DMS153 (cell line): Measurements from ENCODE around the gene SPC25.

Source experiments
- DNase-seq: peaks from one replicate; lab custom pipeline; 2025; lab: John Stamatoyannopoulos, UW

SPC25 gene

DNA sequence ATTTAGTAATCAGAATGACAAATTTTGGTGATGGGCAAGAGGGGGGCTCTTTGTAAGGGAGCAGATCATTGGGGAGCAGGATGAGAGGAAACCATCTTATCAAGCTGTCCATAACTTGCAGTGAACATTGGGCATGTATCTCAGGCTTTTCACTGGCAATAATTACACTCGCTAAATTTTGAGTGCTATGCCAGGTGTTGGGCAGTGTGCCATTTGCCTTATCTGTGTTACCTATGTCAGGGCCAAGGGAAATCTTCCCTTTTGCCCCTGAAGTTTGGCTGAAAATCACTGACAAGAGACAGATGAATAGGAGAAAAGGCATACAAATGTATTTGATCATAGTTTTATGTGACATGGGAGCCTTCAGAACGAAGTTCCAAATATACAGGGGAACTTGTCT is 48.8 kb downstream of the SPC25 start:
- no peak for DNase-seq

DNA sequence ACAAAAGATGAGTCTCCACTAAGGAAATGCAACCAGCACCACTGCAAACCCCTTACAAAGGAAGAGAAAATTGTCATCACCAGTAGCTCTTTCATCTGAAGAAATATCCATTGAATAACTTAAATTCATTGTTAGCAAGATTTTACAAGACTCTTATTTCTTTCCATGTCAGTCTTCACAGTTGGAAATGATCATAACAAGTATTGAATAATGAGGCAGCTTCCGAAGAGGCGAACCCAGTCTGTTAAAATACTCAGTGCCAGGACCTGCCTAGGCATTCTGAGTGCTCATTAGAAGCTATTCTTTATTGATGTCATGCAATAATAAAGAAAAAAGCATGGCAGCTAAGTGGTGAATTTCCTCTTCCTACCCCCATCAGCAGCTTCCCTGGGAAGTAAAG is 54.3 kb downstream of the SPC25 start:
- DNase-seq: no peak

DNA sequence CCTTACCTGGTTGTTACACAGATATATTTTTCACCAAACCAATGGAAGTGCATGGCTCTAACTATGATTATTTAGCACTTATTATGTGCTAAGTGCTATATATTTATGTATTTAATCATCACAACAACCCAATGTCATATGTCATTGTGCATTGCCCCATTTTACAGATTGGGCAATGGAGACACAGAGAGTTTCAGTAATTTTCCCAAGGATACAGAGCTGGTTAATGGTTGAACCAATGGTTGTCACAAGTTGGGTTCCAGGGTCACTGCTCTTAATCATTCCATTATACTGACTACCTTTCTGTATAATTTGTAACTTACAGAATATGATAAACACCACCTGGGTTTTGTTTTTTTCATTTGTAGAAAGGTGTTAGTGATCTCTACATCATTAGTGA is 58.6 kb downstream of the SPC25 start:
- no peak for DNase-seq

DNA sequence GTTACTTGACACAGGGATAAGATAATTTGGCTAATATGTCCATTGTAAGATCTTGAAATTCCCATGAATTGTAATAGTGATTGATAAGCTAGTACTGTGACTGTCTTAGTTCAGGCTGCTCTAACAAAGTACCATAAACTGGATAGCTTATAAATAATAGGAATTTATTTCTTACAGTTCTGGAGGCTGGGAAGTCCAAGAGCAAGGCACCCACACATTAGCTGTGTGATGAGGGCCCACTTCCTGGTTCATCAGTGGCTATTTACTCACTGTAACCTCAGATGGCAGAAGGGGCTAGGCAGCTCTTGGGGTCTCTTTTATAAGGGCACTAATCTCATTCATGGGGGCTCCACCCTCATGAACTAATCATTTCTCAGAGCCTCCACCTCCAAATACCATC is 59.3 kb downstream of the SPC25 start:
- DNase-seq: no peak

DNA sequence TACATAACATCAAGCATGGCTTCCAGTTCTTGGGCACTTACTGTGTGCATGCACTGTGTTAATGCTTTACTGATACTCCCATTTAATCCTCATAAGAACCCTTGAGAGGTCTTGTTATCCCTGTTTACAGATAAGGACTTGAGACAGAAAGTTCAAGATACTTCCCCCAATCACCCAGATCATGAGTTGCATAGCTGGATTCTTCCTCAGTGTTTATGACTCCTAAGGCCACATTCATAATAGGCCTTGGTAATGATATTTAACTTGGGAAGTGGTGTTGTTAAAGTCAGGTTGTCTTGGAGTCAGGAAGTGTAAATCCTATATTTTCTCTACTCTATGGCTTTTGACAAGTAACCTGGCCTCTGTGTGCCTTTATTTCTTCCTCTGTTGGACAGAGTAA is 65.1 kb downstream of the SPC25 start:
- DNase-seq: no peak

DNA sequence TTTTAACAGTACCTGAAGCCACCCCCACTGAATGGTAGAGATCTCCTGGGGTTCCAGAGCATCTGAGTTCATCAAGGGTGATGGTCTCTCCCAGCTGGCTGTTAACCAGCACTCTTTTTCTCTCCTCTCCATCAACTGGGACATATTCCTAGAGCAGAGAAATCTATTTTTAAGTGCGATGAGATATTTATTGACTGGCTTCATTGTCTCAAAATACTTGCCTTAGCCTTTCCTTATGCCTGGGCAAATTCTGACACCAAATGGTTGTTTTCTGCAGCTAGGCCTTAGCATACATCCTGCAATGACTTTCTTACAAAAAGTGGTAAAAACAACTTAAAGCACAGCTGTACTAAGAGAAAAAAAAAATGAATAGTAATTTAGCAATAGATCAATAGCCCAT is 68.2 kb downstream of the SPC25 start:
- DNase-seq: no peak

DNA sequence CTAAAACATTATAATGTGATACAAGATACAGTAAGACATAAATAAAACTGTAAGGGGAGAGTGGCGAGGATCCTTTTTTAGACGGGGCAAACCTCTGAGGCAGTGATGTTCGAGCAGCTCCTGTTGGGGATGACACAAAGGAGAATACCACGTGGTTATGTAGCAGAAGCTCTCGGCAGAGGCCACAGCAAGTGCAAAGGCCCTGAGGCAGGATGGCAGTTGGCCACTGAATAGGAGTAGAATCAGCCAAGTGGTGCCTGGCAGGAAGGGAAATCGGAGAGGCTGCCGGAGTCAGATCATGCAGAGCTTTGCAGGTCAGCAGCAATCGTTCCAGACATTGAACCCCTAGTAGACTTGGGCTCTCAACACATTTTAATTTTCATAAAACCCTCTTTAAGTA is 68.7 kb downstream of the SPC25 start:
- no peak for DNase-seq
